ENCODE results near the gene LIPC.
"Not testable (repeated sequence)": the region's sequence is repeated elsewhere in the genome, so short reads cannot be mapped to it uniquely, and the experiment has no call there.

The LIPC gene

GRCh38 chr15:58585693-58586443 lies 154.1 kb downstream of the LIPC start:
- DNase-seq (ENCODE audit: low spot score): no peak

DNA sequence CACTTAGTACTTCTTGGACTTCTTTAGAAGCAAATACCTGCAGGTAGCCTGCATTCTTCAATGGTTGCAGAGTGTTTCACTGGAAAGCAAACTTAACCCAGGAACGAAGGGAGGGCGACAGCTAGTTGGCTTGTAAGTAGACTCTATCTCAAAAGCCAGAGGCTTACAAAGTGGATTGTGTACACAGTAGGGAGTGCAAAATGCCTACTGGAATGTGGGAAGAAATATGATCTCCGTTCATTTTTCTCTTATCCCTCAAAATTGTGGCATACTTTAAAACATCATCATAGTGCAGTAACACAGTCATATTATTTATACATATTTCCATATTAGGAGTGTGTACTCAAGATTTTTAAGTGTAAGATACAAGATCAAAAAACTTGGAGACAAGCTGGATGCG lies 155.7 kb downstream of the LIPC start:
- no peak for DNase-seq (ENCODE audit: low spot score)

DNA sequence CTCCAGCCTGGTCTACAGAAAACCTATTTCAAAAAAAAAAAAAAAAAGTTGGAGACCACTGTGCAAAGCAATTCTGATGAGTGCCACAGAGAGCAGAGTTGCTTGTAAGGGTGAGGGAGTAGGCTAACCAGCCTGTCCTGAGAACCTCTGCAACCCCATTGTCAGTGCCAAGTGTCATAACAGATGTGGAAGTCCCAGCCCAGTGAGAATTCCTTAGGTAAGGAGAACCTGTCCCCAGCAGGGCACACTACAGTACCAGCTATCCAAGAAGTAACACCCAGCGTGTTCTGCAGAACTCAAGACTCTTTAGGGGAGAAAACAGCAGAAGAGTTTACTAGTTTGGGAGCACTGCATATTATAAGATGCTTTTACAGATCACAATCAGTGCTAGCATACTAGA lies 156.3 kb downstream of the LIPC start:
- no peak for DNase-seq (ENCODE audit: low spot score)

DNA sequence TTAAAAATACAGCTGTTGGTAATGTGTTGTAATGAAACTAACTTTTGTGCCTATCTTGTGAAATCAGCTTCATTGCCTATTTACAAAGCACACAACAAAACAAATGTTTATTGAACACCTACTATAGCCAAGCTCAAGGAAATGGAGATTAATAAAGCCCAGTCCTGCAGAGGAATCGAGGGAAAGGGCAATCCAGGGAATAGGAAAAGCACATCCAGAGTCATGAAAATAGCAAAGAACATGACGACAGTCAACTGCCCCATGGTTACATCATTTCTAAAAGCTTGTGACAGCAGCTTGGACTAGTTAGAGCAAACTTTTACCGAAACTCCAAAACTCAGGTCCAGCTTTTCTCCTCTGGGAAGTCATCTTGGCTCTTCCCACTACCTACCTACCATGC lies 157.3 kb downstream of the LIPC start:
- no peak for DNase-seq (ENCODE audit: low spot score)

GRCh38 chr15:58590236-58590635 lies 158.4 kb downstream of the LIPC start:
- no peak for DNase-seq (ENCODE audit: low spot score)

GRCh38 chr15:58590926-58591325 lies 159.1 kb downstream of the LIPC start:
- DNase-seq (ENCODE audit: low spot score): no peak

DNA sequence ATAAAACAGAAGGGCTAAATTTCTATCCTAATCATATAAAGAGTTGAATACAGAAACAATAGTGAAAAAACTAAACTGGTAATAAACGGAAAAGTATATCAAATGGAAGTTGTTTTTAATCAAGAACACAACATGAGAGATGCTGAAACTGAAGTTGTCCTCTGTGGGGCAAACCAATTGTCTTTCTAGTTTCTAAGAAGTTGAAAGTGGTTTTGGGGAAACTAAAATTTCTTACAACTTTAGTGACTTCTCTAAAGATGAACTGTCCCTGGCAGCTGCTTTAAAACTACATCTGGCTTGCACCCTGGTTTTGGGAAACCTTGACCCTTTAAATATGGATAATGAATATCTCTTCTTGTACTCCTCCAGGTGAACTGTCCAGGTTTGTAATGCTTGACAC lies 162.1 kb downstream of the LIPC start:
- no peak for DNase-seq (ENCODE audit: low spot score)

GRCh38 chr15:58594898-58595297 lies 163.1 kb downstream of the LIPC start:
- DNase-seq (ENCODE audit: low spot score): no peak

DNA sequence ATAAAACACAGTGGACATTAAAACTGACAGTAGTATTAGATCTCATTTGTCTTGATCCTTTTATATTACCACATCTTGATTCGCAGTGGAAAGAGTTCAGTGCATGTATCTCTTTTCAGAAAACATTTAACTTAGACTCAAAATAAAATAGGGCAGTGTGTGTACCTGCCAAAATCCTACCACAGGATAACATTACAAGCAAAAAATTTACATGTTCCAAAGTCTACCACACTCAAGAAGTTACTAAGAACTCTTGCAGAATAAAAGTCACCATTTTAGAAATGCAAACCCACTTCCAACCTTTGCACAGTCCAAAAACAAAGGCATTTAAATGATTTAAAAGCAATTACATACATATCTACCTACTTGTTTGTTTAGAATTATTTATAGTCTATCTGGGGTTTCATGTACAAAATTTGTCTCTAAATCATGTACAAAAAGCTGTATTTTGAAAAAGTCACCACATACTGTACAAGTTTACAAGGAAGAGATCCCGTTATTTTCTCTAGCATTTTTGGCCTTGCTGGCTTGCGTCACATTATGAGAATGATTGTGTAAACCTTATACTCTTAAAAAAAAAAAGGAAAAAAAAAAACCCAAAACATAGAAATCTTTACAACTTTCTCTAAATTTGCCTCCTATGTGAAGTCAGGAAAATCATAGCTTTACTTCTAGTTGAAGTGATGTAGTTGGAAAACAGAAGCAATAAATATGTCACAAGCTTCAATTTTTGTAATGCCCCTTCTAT lies 163.9 kb downstream of the LIPC start:
- DNase-seq (ENCODE audit: low spot score): no peak

DNA sequence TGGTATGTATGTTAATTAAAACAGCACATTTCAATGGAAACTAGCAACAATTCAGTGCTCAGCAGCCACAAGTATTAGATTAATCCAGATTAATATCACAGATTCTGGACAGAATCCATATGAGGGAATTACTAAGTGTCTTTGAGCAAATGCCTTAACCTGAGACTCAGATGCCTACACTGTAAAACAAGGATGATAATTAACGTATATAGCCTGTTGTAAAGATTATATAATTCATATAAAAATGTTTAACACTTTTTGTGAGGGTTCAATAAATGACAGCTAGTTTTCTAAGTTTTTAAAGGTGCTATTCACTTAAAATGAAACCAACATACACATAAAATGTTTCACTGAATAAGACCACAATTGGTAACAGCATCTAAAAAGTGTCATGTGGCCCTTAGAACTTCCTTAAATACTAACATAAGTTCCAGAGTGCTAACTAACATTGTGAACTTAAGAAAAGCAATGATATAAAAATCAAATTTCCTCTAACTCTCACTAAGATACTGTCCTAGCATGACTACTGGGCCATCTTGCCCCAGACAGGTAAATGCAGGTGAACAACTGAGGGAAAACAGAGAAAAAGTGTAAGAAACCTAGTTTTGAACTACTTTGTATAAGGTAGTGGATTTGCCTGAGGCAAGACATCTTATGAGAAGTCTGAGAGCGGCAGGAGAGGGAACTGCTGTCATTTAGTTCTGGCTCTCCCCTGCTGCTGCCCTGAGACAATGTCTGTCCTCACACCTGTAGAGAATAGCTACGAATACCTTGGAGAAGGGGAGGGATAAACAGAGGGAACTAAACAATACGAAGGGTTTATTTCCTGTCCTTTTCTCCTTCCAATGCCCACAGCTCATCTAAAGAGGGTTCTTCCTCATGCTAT lies 166.4 kb downstream of the LIPC start:
- DNase-seq (ENCODE audit: low spot score): no peak

- no peak for DNase-seq (ENCODE audit: low spot score)
Measured at GRCh38 chr15:58598829-58599210, 167.0 kb downstream of the LIPC start.

DNA sequence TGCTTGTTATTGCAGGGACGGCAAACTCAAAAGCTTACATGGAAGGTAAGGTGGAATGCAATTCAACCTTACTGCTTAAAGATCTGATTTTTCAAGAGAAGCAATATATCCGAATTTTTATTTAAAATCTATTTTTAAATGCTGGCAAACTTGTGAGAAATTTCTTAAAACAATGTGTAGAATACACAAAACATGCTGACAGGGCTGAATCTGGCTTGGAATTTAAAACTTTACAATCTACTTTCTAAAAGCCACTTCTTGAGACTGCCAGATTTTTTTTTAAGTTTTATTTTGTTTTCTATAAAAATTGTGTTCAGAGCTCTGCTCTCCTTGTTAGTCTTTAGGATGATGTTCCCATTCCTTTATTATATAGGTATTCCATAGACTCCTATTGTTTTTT lies 171.0 kb downstream of the LIPC start:
- DNase-seq (ENCODE audit: low spot score): no peak

- not testable (repeated sequence) for DNase-seq (ENCODE audit: low spot score)
Measured at GRCh38 chr15:58603927-58604326, 172.1 kb downstream of the LIPC start.

DNA sequence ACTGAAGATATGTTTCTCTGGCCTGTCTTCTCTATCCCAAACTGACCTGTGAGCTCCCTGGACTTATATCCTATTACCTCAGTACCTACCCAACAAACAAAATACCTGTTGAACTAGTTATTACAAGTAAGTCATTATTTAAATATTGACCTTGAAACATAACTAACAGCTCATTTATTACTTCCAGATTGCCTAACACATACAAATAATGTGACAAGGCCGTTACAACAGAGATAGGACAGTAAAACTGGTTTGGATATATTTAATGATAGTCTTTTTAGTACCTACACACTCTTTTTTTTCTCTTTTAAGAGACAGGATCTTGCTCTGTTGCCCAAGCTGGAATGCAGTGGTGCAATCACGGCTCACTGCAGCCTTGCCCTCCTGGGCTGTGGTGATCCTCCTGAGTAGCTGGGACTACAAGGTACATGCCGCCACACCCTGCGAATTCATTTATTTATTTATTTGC lies 172.7 kb downstream of the LIPC start:
- no peak for DNase-seq (ENCODE audit: low spot score)

GRCh38 chr15:58605931-58606530 lies 174.2 kb downstream of the LIPC start:
- DNase-seq (ENCODE audit: low spot score): no peak

GRCh38 chr15:58606577-58607080 lies 174.8 kb downstream of the LIPC start:
- no peak for DNase-seq (ENCODE audit: low spot score)

DNA sequence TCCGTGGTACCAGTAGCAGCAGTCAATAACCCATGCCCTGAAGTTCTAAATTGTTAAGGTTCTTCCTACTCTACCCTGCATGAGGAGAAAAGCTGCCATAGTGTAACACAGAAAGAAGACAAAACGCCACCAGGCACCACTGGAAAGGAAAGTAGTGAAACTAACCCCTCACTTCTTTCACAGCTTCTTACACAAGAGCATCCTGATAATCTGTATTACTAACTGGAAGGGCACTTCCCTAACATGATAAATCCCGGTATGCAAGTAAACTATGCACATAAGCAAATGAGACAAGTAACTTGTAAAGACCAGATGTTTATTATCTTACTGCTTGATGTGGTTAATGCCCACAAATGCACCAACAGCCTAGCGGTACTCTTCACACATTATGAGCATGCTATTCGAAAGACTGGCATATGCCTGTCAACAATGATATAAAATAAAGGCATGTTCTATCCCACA lies 176.4 kb downstream of the LIPC start:
- DNase-seq (ENCODE audit: low spot score): peak; percentile 53

- DNase-seq (ENCODE audit: low spot score): no peak
Measured at GRCh38 chr15:58608711-58609110, 176.9 kb downstream of the LIPC start.

- no peak for DNase-seq (ENCODE audit: low spot score)
Measured at GRCh38 chr15:58611731-58612676, 180.2 kb downstream of the LIPC start.

- no peak for DNase-seq (ENCODE audit: low spot score)
Measured at GRCh38 chr15:58616171-58616570, 184.4 kb downstream of the LIPC start.

Measured in AG08395 (cell line).